Neural cell (in vitro differentiated cells): ENCODE measurements around the gene KRT6A. TPM values are rescaled to one million over a fixed set of nuclear protein-coding genes. Genes with fewer than 3 reads are reported as not detected.

Experiments
- H2AFZ ChIP-seq: fragments of 200-600, 300-800 bp; sonication (generic), shearing (Covaris generic); 2 replicates; pipeline ENCODE4 v1.6.0; 2014; ENCODE audit warnings: low read depth, mild to moderate bottlenecking, antibody characterized with exemption, low read length, moderate library complexity
- H3F3A ChIP-seq: fragments of 200-600 bp; shearing (Covaris generic); 2 replicates; pipeline ENCODE4 v1.6.1; 2016; ENCODE audit warnings: mild to moderate bottlenecking, moderate library complexity, mixed read lengths, antibody characterized with exemption, low read length; ENCODE audit not compliant: insufficient read depth, poor library complexity, severe bottlenecking
- H3K27ac ChIP-seq: fragments of 200-600, 300-800 bp; sonication (generic), shearing (Covaris generic); 2 replicates; pipeline ENCODE4 v1.5.1; 2014; ENCODE audit warnings: mild to moderate bottlenecking, low read length, moderate library complexity
- H3K27me3 ChIP-seq: fragments of 300-800, 200-600 bp; sonication (generic), shearing (Covaris generic); 2 replicates; pipeline ENCODE4 v1.6.0; 2014; ENCODE audit warnings: mild to moderate bottlenecking, low read depth, low read length, moderate library complexity; ENCODE audit not compliant: insufficient read depth
- H3K36me3 ChIP-seq: fragments of 300-800, 200-600 bp; sonication (generic), shearing (Covaris generic); 2 replicates; pipeline ENCODE4 v1.5.1; 2014; ENCODE audit warnings: mild to moderate bottlenecking, antibody characterized with exemption, low read length, moderate library complexity; ENCODE audit not compliant: insufficient read depth
- H3K4me2 ChIP-seq: fragments of 300-800, 200-600 bp; sonication (generic), shearing (Covaris generic); 2 replicates; pipeline ENCODE4 v1.6.0; 2014; ENCODE audit warnings: mild to moderate bottlenecking, low read length
- H3K4me3 ChIP-seq: fragments of 300-800, 200-600 bp; sonication (generic), shearing (Covaris generic); 2 replicates; pipeline ENCODE4 v1.5.1; 2014; ENCODE audit warnings: mild to moderate bottlenecking, low read length, moderate library complexity
- H3K79me2 ChIP-seq: fragments of 200-600 bp; shearing (Covaris generic); replicated peaks from 2 replicates; pipeline ENCODE4 v1.6.0; 2014; ENCODE audit warnings: mild to moderate bottlenecking, low read length, moderate library complexity; ENCODE audit not compliant: insufficient read depth
- H3K9ac ChIP-seq: fragments of 300-800, 200-600 bp; sonication (generic), shearing (Covaris generic); 2 replicates; pipeline ENCODE4 v1.6.1; 2016; ENCODE audit warnings: mild to moderate bottlenecking, low read length, mixed read lengths
- H3K9me2 ChIP-seq: fragments of 200-600 bp; shearing (Covaris generic); 2 replicates; pipeline ENCODE4 v1.6.1; 2016; ENCODE audit warnings: mild to moderate bottlenecking, low read length, mixed read lengths; ENCODE audit not compliant: insufficient read depth
- H3K9me3 ChIP-seq: fragments of 200-600, 300-800 bp; sonication (generic), shearing (Covaris generic); 2 replicates; pipeline ENCODE4 v1.6.1; 2016; ENCODE audit warnings: mild to moderate bottlenecking, mixed run types, low read length, moderate library complexity, mixed read lengths
- H4K20me1 ChIP-seq: fragments of 200-600 bp; shearing (Covaris generic); 2 replicates; pipeline ENCODE4 v1.6.1; 2016; ENCODE audit warnings: mild to moderate bottlenecking, mixed run types; ENCODE audit not compliant: insufficient read depth
- CTCF ChIP-seq: fragments of 450-650 bp; IDR thresholded peaks from 2 replicates; pipeline ENCODE4 v1.5.1; 2014; ENCODE audit warnings: antibody characterized with exemption, mild to moderate bottlenecking, moderate library complexity; ENCODE audit not compliant: poor library complexity, severe bottlenecking
- EP300 ChIP-seq: fragments of 450-650 bp; conservative IDR thresholded peaks from 2 replicates; pipeline ENCODE4 v1.6.1; 2014; ENCODE audit warnings: antibody characterized with exemption, mild to moderate bottlenecking, moderate library complexity; ENCODE audit not compliant: poor library complexity, severe bottlenecking
- EZH2 ChIP-seq: fragments of 200-600, 300-800 bp; shearing (Covaris generic), sonication (generic); IDR thresholded peaks from 2 replicates; pipeline ENCODE4 v1.6.1; 2014; ENCODE audit warnings: antibody characterized with exemption, low read length, borderline replicate concordance, mild to moderate bottlenecking; ENCODE audit not compliant: insufficient read depth, poor library complexity, severe bottlenecking
- MXI1 ChIP-seq: fragments of 450-650 bp; conservative IDR thresholded peaks from 2 replicates; pipeline ENCODE4 v1.6.1; 2014; ENCODE audit warnings: antibody characterized with exemption, mild to moderate bottlenecking; ENCODE audit not compliant: poor library complexity, severe bottlenecking
- POLR2AphosphoS5 ChIP-seq: IDR thresholded peaks from 2 replicates; pipeline ENCODE4 v1.6.1; 2012
- RAD21 ChIP-seq: fragments of 450-650 bp; conservative IDR thresholded peaks from 2 replicates; pipeline ENCODE4 v1.6.1; 2014; ENCODE audit warnings: antibody characterized with exemption, mild to moderate bottlenecking, moderate library complexity
- SMC3 ChIP-seq: fragments of 450-650 bp; conservative IDR thresholded peaks from 2 replicates; pipeline ENCODE4 v1.6.1; 2014; ENCODE audit warnings: antibody characterized with exemption, mild to moderate bottlenecking, moderate library complexity; ENCODE audit not compliant: poor library complexity
- TAF1 ChIP-seq: IDR thresholded peaks from 2 replicates; pipeline ENCODE4 v1.6.1; 2012; ENCODE audit warnings: low read depth
- polyA plus RNA-seq: library from polyadenylated mRNA; depleted of rRNA; stranded (reverse); fragments of >200 nt; gene quantifications from 2 replicates; pipeline ENCODE4 v1.2.3, GENCODE V29; 2014
- TF ChIP-seq, protein P1 (sequence below): IDR thresholded peaks from 2 replicates; pipeline ENCODE4 v1.6.1; 2012; ENCODE audit warnings: borderline replicate concordance

KRT6A gene
- polyA plus RNA-seq, 1 donor from 2014 or later = not detected

- no peak for TF ChIP-seq EZH2
- no peak for TF ChIP-seq TAF1
- no peak for TF ChIP-seq CTCF
- no peak for TF ChIP-seq RAD21
- TF ChIP-seq, protein P1, sequence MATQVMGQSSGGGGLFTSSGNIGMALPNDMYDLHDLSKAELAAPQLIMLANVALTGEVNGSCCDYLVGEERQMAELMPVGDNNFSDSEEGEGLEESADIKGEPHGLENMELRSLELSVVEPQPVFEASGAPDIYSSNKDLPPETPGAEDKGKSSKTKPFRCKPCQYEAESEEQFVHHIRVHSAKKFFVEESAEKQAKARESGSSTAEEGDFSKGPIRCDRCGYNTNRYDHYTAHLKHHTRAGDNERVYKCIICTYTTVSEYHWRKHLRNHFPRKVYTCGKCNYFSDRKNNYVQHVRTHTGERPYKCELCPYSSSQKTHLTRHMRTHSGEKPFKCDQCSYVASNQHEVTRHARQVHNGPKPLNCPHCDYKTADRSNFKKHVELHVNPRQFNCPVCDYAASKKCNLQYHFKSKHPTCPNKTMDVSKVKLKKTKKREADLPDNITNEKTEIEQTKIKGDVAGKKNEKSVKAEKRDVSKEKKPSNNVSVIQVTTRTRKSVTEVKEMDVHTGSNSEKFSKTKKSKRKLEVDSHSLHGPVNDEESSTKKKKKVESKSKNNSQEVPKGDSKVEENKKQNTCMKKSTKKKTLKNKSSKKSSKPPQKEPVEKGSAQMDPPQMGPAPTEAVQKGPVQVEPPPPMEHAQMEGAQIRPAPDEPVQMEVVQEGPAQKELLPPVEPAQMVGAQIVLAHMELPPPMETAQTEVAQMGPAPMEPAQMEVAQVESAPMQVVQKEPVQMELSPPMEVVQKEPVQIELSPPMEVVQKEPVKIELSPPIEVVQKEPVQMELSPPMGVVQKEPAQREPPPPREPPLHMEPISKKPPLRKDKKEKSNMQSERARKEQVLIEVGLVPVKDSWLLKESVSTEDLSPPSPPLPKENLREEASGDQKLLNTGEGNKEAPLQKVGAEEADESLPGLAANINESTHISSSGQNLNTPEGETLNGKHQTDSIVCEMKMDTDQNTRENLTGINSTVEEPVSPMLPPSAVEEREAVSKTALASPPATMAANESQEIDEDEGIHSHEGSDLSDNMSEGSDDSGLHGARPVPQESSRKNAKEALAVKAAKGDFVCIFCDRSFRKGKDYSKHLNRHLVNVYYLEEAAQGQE = no peak
- TF ChIP-seq EP300 = no peak
- TF ChIP-seq SMC3 = no peak
- no peak for TF ChIP-seq MXI1
- no peak for TF ChIP-seq POLR2AphosphoS5
- no peaks in the 10 kb centered on the region for H3K79me2 ChIP-seq
- no peak overlapping the region for H3K4me3 ChIP-seq
- H3K27me3 ChIP-seq = no peaks in the 10 kb centered on the region
- no peaks in the 10 kb centered on the region for H3K9me2 ChIP-seq
- H3K9me3 ChIP-seq = no peaks in the 10 kb centered on the region
- no peaks in the 10 kb centered on the region for H3F3A ChIP-seq
- no peaks in the 10 kb centered on the region for H3K36me3 ChIP-seq
- no peak overlapping the region for H2AFZ ChIP-seq
- no peaks in the 10 kb centered on the region for H4K20me1 ChIP-seq
- no peak overlapping the region for H3K27ac ChIP-seq
- no peak overlapping the region for H3K4me2 ChIP-seq
- no peak overlapping the region for H3K9ac ChIP-seq
These were observed 46.7 kb upstream of the KRT6A start for GRCh38 chr12:52539821-52540173.

GRCh38 chr12:52539083-52539820 is 46.2 kb upstream of the KRT6A start:
- Histone ChIP-seq H3K9me2 (no peaks in the 10 kb centered on the region), H3K27me3 (no peaks in the 10 kb centered on the region), H3K4me3 (no peak overlapping the region), H3K9me3 (no peaks in the 10 kb centered on the region), H3K27ac (no peak overlapping the region), H4K20me1 (no peaks in the 10 kb centered on the region), H3K79me2 (no peaks in the 10 kb centered on the region), H3K4me2 (no peak overlapping the region), H3K9ac (no peak overlapping the region), H2AFZ (no peak overlapping the region), H3K36me3 (no peaks in the 10 kb centered on the region), H3F3A (no peaks in the 10 kb centered on the region)
- no peak for TF ChIP-seq POLR2AphosphoS5
- TF ChIP-seq EP300 = no peak
- TF ChIP-seq MXI1 = no peak
- no peak for TF ChIP-seq TAF1
- TF ChIP-seq CTCF = no peak
- TF ChIP-seq RAD21 = no peak
- no peak for TF ChIP-seq SMC3
- TF ChIP-seq, protein P1 = no peak
- TF ChIP-seq EZH2 = no peak
